ENCODE results near the gene RIGI. TPM values are rescaled to one million over a fixed set of nuclear protein-coding genes. Genes with fewer than 3 reads are reported as not detected.

The RIGI gene
- total and polyA plus RNA-seq, 2 of the 13 experiments (the other 11 are each of a cell fraction or from before 2014, with no cell fraction given): 3.0 to 8.2 TPM

DNA sequence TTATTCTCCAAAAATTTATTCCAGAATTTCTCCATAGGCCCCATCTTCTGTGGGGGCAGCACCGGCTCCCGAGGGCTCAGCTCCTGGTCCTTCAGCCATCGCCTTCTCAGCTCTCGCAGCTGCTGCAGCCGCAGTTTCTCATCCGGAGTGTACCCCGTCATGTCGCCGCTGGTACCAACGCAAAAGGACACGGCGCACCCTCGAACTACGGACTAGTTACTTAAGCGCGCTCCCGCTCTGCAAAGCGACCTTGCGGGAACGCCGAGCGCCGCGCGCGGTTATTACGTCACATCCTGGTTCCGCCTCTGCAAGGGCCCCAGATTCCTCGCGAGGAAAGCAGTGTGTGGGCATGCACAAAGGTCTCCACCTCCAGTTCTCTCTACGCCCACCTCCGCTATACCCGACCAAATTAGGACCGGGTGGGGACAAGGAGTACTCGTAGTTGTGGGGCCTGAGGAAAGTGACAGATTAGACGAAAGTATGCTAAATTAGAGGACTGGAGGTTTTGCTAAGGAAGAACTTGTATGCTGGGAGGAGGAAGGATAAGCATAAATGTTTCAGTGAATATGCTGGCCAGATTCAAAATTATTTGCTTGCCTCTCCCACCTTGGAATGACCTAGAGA lies 47.0 kb upstream of the RIGI start, which contains the start of gene NDUFB6 (continued):
- TF ChIP-seq MYPOP (CRISPR knock-in tag; IDR thresholded peaks at IDR 0.05): peak; percentile 58; the same call in 1 of the 2 replicates
- no peak for TF ChIP-seq PTBP1 (IDR thresholded peaks at IDR 0.05; ENCODE audit: low read depth, low read length, poor library complexity, severe bottlenecking)
- TF ChIP-seq, protein P1, sequence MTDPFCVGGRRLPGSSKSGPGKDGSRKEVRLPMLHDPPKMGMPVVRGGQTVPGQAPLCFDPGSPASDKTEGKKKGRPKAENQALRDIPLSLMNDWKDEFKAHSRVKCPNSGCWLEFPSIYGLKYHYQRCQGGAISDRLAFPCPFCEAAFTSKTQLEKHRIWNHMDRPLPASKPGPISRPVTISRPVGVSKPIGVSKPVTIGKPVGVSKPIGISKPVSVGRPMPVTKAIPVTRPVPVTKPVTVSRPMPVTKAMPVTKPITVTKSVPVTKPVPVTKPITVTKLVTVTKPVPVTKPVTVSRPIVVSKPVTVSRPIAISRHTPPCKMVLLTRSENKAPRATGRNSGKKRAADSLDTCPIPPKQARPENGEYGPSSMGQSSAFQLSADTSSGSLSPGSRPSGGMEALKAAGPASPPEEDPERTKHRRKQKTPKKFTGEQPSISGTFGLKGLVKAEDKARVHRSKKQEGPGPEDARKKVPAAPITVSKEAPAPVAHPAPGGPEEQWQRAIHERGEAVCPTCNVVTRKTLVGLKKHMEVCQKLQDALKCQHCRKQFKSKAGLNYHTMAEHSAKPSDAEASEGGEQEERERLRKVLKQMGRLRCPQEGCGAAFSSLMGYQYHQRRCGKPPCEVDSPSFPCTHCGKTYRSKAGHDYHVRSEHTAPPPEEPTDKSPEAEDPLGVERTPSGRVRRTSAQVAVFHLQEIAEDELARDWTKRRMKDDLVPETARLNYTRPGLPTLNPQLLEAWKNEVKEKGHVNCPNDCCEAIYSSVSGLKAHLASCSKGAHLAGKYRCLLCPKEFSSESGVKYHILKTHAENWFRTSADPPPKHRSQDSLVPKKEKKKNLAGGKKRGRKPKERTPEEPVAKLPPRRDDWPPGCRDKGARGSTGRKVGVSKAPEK (CRISPR knock-in tag; IDR thresholded peaks at IDR 0.05; ENCODE audit: borderline replicate concordance): peak; percentile 51; the same call in 1 of the 2 replicates
- peak; percentile 67; the same call in 1 of the 2 replicates for TF ChIP-seq ZNF441 (CRISPR knock-in tag; IDR thresholded peaks at IDR 0.05; ENCODE audit: borderline replicate concordance)
- peak; percentile 77; the same call in 1 of the 2 replicates for TF ChIP-seq ZZZ3 (CRISPR knock-in tag; IDR thresholded peaks at IDR 0.05; ENCODE audit: borderline replicate concordance)
- TF ChIP-seq ZNF460 (CRISPR knock-in tag; IDR thresholded peaks at IDR 0.05; ENCODE audit: borderline replicate concordance): no peak
- TF ChIP-seq GABPA (IDR thresholded peaks at IDR 0.05; ENCODE audit: low read depth, low read length): peak; percentile 86
- TF ChIP-seq GABPA (CRISPR knock-in tag; IDR thresholded peaks at IDR 0.05; ENCODE audit: low read depth): peak; percentile 97
- 0 out of 2 replicates have a peak, but pooled peaks have one; percentile 62 for TF ChIP-seq ZNF816 (CRISPR knock-in tag; IDR thresholded peaks at IDR 0.05; ENCODE audit: borderline replicate concordance)
- TF ChIP-seq USF2 (IDR thresholded peaks at IDR 0.05; ENCODE audit: low read depth, low read length): no peak
- peak; percentile 29; the same call in 1 of the 2 replicates for TF ChIP-seq USF2 (CRISPR knock-in tag; IDR thresholded peaks at IDR 0.05; ENCODE audit: borderline replicate concordance)
- TF ChIP-seq ETV5 (CRISPR knock-in tag; IDR thresholded peaks at IDR 0.05; ENCODE audit: borderline replicate concordance): peak; percentile 77
- TF ChIP-seq, protein P2, sequence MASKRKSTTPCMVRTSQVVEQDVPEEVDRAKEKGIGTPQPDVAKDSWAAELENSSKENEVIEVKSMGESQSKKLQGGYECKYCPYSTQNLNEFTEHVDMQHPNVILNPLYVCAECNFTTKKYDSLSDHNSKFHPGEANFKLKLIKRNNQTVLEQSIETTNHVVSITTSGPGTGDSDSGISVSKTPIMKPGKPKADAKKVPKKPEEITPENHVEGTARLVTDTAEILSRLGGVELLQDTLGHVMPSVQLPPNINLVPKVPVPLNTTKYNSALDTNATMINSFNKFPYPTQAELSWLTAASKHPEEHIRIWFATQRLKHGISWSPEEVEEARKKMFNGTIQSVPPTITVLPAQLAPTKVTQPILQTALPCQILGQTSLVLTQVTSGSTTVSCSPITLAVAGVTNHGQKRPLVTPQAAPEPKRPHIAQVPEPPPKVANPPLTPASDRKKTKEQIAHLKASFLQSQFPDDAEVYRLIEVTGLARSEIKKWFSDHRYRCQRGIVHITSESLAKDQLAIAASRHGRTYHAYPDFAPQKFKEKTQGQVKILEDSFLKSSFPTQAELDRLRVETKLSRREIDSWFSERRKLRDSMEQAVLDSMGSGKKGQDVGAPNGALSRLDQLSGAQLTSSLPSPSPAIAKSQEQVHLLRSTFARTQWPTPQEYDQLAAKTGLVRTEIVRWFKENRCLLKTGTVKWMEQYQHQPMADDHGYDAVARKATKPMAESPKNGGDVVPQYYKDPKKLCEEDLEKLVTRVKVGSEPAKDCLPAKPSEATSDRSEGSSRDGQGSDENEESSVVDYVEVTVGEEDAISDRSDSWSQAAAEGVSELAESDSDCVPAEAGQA (IDR thresholded peaks at IDR 0.05; ENCODE audit: low read depth): peak; percentile 91
- TF ChIP-seq, protein P2 (CRISPR knock-in tag; IDR thresholded peaks at IDR 0.05; ENCODE audit: borderline replicate concordance): peak; percentile 47; the same call in 1 of the 2 replicates
- peak; percentile 96 for TF ChIP-seq KDM2A (CRISPR knock-in tag; IDR thresholded peaks at IDR 0.05; ENCODE audit: borderline replicate concordance, low read depth)
- 0 out of 2 replicates have a peak, but pooled peaks have one; percentile 51 for TF ChIP-seq RFXAP (CRISPR knock-in tag; IDR thresholded peaks at IDR 0.05; ENCODE audit: borderline replicate concordance)
- peak; percentile 92 for TF ChIP-seq IRF2 (CRISPR knock-in tag; IDR thresholded peaks at IDR 0.05)

Measured in HepG2 (cell line).